Epithelial cell of proximal tubule (primary cell): ENCODE data around the gene ADM5. TPM values are rescaled to one million over a fixed set of nuclear protein-coding genes. Genes with fewer than 3 reads are reported as not detected.
"Not testable (repeated sequence)": the region's sequence is repeated elsewhere in the genome, so short reads cannot be mapped to it uniquely, and the experiment has no call there.

ENCODE experiments used
- DNase-seq: peaks from one replicate; pipeline ENCODE4 v3.0.0-alpha.2; 2011; ENCODE audit warnings: low read depth
- H3K4me3 ChIP-seq: 2 replicates; pipeline ENCODE4 v1.5.1; 2011; ENCODE audit warnings: low read depth, mild to moderate bottlenecking, low read length
- total RNA-seq: library from RNA; depleted of rRNA; stranded (reverse); fragments of >200 nt; gene quantifications from 2 replicates; pipeline ENCODE4 v1.2.3, GENCODE V29; 2015
- TF ChIP-seq, protein P1 (sequence below): conservative IDR thresholded peaks from 2 replicates; pipeline ENCODE4 v1.5.1; 2012; ENCODE audit warnings: low read depth, mild to moderate bottlenecking, low read length

The ADM5 gene
- total RNA-seq, 1 donor from 2014 or later, result 2.8 TPM

DNA sequence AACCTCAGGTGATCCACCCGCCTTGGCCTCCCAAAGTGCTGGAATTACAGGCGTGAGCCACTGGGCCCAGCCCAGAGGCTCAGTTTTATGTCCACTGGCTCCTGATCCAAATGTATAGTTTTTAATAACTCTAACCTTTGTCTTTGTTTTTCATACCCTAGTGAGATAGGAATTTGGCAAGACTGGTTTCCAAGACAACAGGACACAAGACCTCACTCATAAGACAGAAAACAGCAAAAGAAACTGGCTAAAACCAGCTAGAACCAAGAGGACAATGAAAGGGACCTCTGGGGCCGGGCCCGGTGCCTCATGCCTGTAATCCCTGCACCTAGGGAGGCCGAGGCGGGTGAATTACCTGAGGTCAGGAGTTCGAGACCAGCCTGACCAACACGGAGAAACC, 29.1 kb downstream of the ADM5 start:
- TF ChIP-seq, protein P1, sequence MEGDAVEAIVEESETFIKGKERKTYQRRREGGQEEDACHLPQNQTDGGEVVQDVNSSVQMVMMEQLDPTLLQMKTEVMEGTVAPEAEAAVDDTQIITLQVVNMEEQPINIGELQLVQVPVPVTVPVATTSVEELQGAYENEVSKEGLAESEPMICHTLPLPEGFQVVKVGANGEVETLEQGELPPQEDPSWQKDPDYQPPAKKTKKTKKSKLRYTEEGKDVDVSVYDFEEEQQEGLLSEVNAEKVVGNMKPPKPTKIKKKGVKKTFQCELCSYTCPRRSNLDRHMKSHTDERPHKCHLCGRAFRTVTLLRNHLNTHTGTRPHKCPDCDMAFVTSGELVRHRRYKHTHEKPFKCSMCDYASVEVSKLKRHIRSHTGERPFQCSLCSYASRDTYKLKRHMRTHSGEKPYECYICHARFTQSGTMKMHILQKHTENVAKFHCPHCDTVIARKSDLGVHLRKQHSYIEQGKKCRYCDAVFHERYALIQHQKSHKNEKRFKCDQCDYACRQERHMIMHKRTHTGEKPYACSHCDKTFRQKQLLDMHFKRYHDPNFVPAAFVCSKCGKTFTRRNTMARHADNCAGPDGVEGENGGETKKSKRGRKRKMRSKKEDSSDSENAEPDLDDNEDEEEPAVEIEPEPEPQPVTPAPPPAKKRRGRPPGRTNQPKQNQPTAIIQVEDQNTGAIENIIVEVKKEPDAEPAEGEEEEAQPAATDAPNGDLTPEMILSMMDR, result no peak
- H3K4me3 ChIP-seq, result no peak overlapping the region
- DNase-seq, result no peak

DNA sequence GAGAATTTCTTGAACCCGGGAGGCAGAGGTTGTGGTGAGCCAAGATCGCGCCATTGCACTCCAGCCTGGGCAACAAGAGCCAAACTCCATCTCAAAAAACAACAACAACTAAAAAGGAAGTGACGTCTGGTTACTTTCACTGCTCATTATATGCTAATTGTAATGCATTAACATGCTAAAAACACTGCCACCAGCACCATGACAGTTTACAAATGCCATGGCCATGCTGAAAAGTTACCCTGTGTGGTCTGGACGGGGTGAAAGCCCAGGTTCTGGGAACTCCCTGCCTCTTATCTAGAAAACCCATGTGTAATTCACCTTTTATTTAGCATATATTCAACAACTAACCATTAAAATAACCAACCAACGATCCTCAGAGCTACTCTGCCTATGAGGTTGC, 29.6 kb downstream of the ADM5 start:
- H3K4me3 ChIP-seq, result no peak overlapping the region
- TF ChIP-seq, protein P1, result no peak
- DNase-seq, result no peak

DNA sequence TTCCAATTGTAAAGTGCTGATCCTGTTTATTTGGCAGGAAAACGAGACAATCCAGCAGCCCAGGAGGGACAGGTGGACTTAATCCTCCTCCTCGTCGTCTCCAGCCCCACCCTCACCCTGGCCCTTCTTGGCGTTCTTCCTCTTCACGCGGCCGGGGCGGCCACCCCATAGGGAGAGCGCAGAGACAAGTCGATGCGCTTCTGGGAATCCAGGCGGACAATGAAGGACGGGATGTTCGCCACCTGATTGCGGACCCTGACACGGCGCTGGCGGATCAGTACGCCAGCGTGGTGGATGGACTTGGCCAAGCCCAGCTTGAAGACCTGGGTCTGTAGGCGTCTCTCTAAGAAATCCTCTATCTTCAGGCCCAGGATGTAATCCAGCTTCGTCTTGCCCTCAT, 30.0 kb downstream of the ADM5 start:
- DNase-seq, H3K4me3 ChIP-seq: not testable (repeated sequence)

DNA sequence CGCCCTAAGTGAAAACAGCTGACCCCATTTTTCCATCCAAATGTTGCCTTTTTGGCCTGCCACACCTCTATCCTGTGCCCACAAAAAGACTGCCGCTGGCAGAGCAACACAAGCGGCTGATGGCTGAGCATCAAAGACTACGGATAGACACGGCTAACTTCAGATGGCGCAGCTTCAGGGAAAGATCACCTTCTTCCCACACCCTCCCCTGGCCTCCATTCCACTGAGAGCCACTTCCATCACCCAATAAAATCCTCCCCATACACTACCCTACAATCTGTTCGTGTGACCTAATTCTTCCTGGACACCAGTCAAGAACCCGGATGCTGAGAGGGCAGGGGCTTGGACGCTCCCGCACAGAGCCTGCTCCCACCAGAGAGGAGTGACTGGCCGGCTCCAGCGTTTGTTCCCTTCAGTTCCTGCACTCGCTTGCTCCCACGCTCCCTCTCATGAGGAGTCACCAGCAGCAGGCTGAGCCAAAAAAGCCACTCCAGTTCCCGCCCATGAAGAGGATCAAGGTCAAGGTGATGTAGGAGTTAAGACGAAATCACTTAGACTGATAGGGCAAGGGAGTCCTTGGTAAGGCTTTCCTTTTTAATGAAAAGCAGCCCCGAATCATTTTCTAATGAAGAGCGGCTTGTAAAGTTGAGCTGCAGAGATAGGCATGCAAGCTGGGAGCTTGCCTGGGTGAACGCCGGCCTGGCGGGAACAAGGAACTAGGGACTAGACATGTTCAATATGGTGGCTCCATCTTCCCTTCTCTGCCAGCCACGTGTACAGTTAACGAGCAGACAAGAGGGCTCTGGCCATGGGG, 38.0 kb downstream of the ADM5 start:
- no peak overlapping the region for H3K4me3 ChIP-seq
- TF ChIP-seq, protein P1, result no peak
- DNase-seq, result no peak

DNA sequence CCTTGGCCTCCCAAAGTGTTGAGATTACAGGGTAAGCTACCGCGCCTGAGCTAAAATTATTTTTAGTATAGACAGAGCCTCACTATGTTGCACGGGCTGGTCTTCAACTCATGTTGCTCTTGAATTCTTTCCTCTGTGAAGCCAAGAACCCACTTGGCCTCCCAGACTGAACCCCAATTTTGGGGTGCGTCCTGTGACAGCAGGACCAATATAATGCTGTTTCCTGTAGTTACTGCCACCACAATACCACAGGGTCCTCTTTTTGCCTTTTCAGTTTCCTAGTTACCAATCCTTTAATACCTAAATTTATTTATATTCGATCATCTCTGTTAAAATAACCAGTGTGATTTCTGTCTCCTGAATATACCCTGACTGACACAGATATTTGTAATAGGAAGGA, 40.8 kb downstream of the ADM5 start:
- TF ChIP-seq, protein P1, result no peak

DNA sequence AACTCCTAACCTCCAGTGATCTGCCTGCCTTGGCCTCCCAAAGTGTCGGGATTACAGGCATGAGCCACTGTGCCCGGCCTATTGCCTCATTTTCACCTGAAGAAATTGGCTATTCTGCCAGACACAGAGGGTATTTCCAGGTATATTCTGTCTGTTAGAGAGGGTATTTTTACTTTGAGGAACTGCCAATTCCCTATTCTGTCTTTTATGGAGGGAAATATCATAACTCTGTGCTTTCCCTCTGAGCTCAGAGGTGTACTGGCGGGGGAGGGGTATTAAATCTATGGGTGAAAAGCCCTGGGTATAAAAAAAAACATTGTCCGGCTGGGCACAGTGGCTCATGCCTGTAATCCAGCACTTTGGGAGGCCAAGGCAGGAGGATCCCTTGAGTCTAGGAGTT, 48.9 kb downstream of the ADM5 start:
- no peak for DNase-seq
- TF ChIP-seq, protein P1, result no peak
- H3K4me3 ChIP-seq, result no peak overlapping the region

More for the DNA sequence above, 40.8 kb downstream of the ADM5 start:
- H3K4me3 ChIP-seq, result no peak overlapping the region
- DNase-seq, result no peak

DNA sequence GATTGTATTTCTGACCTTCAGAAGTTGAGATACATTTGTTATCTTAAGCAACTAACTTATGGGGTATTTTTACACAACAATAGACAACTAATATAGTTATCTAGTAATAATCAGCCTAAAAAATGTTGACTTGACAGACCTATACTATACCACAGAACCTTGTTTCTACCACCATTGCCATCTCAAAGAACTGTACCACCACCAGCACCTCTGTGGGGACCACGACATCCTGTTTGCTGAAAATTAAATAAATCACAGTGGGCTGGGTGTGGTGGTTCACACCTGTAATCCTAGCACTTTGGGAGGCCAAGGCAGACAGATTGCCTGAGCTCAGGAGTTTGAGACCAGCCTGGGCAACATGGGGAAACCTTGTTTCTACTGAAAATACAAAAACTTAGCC, 49.7 kb downstream of the ADM5 start:
- TF ChIP-seq, protein P1, result no peak
- DNase-seq, result no peak

More for the DNA sequence above, 49.7 kb downstream of the ADM5 start:
- no peak overlapping the region for H3K4me3 ChIP-seq
